CD14-positive monocyte (primary cell): Measurements from ENCODE around the gene CHP2. TPM values are rescaled to one million over a fixed set of nuclear protein-coding genes. Genes with fewer than 3 reads are reported as not detected.

Experiments
- DNase-seq, 3 donors: peaks; one replicate each; pipeline ENCODE4 v3.0.0-alpha.2; 2011 to 2022
- H2AFZ ChIP-seq: 2 replicates; pipeline ENCODE4 v1.6.0; 2012; ENCODE audit warnings: mild to moderate bottlenecking, low read depth, low read length, inconsistent platforms; ENCODE audit not compliant: insufficient read depth, poor library complexity, severe bottlenecking
- H3K27ac ChIP-seq, 2 donors: 1 replicate in 1 of 2; 2 replicates in 1 of 2; pipeline ENCODE4 v1.5.1; 2012 to 2013; ENCODE audit warnings: low read length in 2 of 2, control low read depth in 1 of 2, inconsistent platforms in 1 of 2, low read depth in 1 of 2, mild to moderate bottlenecking in 1 of 2
- H3K27me3 ChIP-seq, 2 donors: one replicate each; pipeline versions ENCODE4 v1.6.0 to v1.6.1; 2011 to 2013; ENCODE audit warnings: low read length in 2 of 2; ENCODE audit not compliant: control insufficient read depth in 2 of 2, insufficient read depth in 2 of 2
- H3K36me3 ChIP-seq, 2 donors: replicated peaks in 1 of 2; 1 replicate in 1 of 2; 2 replicates in 1 of 2; pipeline versions ENCODE4 v1.5.1 to v1.6.1; 2012 to 2013; ENCODE audit warnings: low read length in 2 of 2, control low read depth in 1 of 2, inconsistent platforms in 1 of 2, mild to moderate bottlenecking in 1 of 2; ENCODE audit not compliant: insufficient read depth in 2 of 2, control insufficient read depth in 1 of 2
- H3K4me1 ChIP-seq, 2 donors: 1 replicate in 1 of 2; 2 replicates in 1 of 2; pipeline versions ENCODE4 v1.5.1 to v1.6.1; 2012 to 2013; ENCODE audit warnings: low read length in 2 of 2, control low read depth in 1 of 2, inconsistent platforms in 1 of 2, mild to moderate bottlenecking in 1 of 2, moderate library complexity in 1 of 2; ENCODE audit not compliant: insufficient read depth in 2 of 2, control insufficient read depth in 1 of 2
- H3K4me2 ChIP-seq: replicated peaks from 2 replicates; pipeline ENCODE3; 2012; ENCODE audit warnings: low read length, moderate library complexity, mild to moderate bottlenecking; ENCODE audit not compliant: poor library complexity, severe bottlenecking; ENCODE audit errors: extremely low read depth
- H3K4me3 ChIP-seq, 3 experiments: fragments of 200-600 bp in 1 of 3; sonication (generic) in 1 of 3; replicated peaks in 1 of 3; 1 replicate in 2 of 3; 2 replicates in 1 of 3; pipeline ENCODE4 v1.5.1; 2011 to 2013; ENCODE audit warnings: low read length in 3 of 3, mild to moderate bottlenecking in 3 of 3, control low read depth in 2 of 3, low read depth in 2 of 3, inconsistent platforms in 1 of 3, moderate library complexity in 1 of 3
- H3K79me2 ChIP-seq: 2 replicates; pipeline ENCODE4 v1.6.0; 2012; ENCODE audit warnings: mild to moderate bottlenecking, control low read depth, inconsistent platforms, low read length, moderate library complexity; ENCODE audit not compliant: insufficient read depth
- H3K9ac ChIP-seq: 2 replicates; pipeline ENCODE4 v1.6.0; 2017; ENCODE audit warnings: low read length, mild to moderate bottlenecking; ENCODE audit not compliant: insufficient read depth, poor library complexity, severe bottlenecking
- H3K9me3 ChIP-seq, 2 donors: replicated peaks in 1 of 2; 1 replicate in 1 of 2; 2 replicates in 1 of 2; pipeline versions ENCODE4 v1.5.1 to v1.6.1; 2012 to 2013; ENCODE audit warnings: low read length in 2 of 2, control low read depth in 1 of 2; ENCODE audit not compliant: control insufficient read depth in 1 of 2, insufficient read depth in 1 of 2
- H4K20me1 ChIP-seq: 2 replicates; pipeline ENCODE4 v1.6.0; 2012; ENCODE audit warnings: mild to moderate bottlenecking, low read length, control low read depth, moderate library complexity; ENCODE audit not compliant: insufficient read depth
- H3K27ac Mint-ChIP-seq, 7 donors: one replicate each; pipeline ENCODE4 v1.8.0; 2020; ENCODE audit warnings: mild to moderate bottlenecking in 7 of 7, mixed read lengths in 7 of 7, moderate library complexity in 6 of 7, inconsistent platforms in 2 of 7
- H3K27me3 Mint-ChIP-seq, 3 donors: one replicate each; pipeline ENCODE4 v1.8.0; 2021 to 2022; ENCODE audit warnings: low read depth in 3 of 3, mild to moderate bottlenecking in 3 of 3, mixed read lengths in 3 of 3, moderate library complexity in 3 of 3, inconsistent platforms in 1 of 3
- H3K36me3 Mint-ChIP-seq, 2 donors: one replicate each; pipeline ENCODE4 v1.8.0; 2020; ENCODE audit warnings: mixed read lengths in 2 of 2, inconsistent platforms in 1 of 2, mild to moderate bottlenecking in 1 of 2
- H3K4me1 Mint-ChIP-seq: one replicate; pipeline ENCODE4 v1.8.0; 2020; ENCODE audit warnings: mild to moderate bottlenecking, mixed read lengths
- H3K4me3 Mint-ChIP-seq, 2 donors: one replicate each; pipeline ENCODE4 v1.8.0; 2020; ENCODE audit warnings: mild to moderate bottlenecking in 2 of 2, mixed read lengths in 2 of 2, moderate library complexity in 1 of 2
- H3K9me3 Mint-ChIP-seq, 7 donors: one replicate each; pipeline ENCODE4 v1.8.0; 2020 to 2022; ENCODE audit warnings: mixed read lengths in 7 of 7, mild to moderate bottlenecking in 6 of 7, moderate library complexity in 6 of 7, inconsistent platforms in 2 of 7
- CTCF ChIP-seq: fragments of 200-600 bp; IDR thresholded peaks from one replicate; pipeline ENCODE4 v1.8.0; 2022; ENCODE audit warnings: antibody characterized with exemption, mild to moderate bottlenecking
- WGBS: methylation state at CpG from one replicate; pipeline ENCODE4 v1.1.5; 2013; ENCODE audit warnings: missing lambda C conversion rate; ENCODE audit not compliant: insufficient coverage; 5-methylcytosine and 5-hydroxymethylcytosine counted together
- intact Hi-C, 2 donors: fragments of 100-400 bp; cut with micrococcal nuclease; formaldehyde crosslinking; loops; one replicate each; pipeline versions ENCODE4 v1.15.0 to v1.15.1; 2023
- polyA plus RNA-seq, 3 donors: library from polyadenylated mRNA; depleted of rRNA in 1 of 3; unstranded in 2 of 3; stranded (reverse) in 1 of 3; fragments of 300-500 nt in 2 of 3; fragments of >200 nt in 1 of 3; fragmentation: Illumina TruSeq in 2 of 3; gene quantifications; 1 replicate in 2 of 3; 2 replicates in 1 of 3; pipeline ENCODE4 v1.2.3, GENCODE V29; 2012 to 2021

CHP2 gene
- polyA plus RNA-seq, 3 donors, result not detected

GRCh38 chr16:23706439-23706838 lies 48.4 kb upstream of the CHP2 start:
- Histone ChIP-seq H3K9me3 (peaks cover 13 to 19% of the 10 kb centered on the region in 2 donors), H3K79me2 (no peaks in the 10 kb centered on the region), H3K4me1 (no peaks in the 10 kb centered on the region), H3K27ac (no peak overlapping the region), H3K27me3 (peaks cover 0 to 2% of the 10 kb centered on the region in 2 donors), H2AFZ (no peak overlapping the region), H4K20me1 (no peaks in the 10 kb centered on the region), H3K9ac (no peak overlapping the region), H3K4me2 (no peak overlapping the region), H3K4me3 (no peak overlapping the region), H3K36me3 (no peaks in the 10 kb centered on the region)
- no peaks in the 10 kb centered on the region for H3K36me3 Mint-ChIP-seq
- no peaks in the 10 kb centered on the region for H3K4me1 Mint-ChIP-seq
- peaks cover 7 to 34% (median 27%) of the 10 kb centered on the region in 7 donors for H3K9me3 Mint-ChIP-seq
- H3K4me3 Mint-ChIP-seq, result no peak overlapping the region
- peaks cover 13 to 30% (median 18%) of the 10 kb centered on the region in 3 donors for H3K27me3 Mint-ChIP-seq
- no peak for DNase-seq
- H3K27ac Mint-ChIP-seq, result no peak overlapping the region
- intact Hi-C loops, result no loop called here
- TF ChIP-seq CTCF, result no peak
- WGBS, result 94% methylated on average over 3 of the region's 4 CpGs

- no peak overlapping the region for H3K4me2 ChIP-seq
- peaks cover 15 to 31% of the 10 kb centered on the region in 2 donors for H3K27me3 ChIP-seq
- H3K9me3 ChIP-seq, result peaks cover 8 to 16% of the 10 kb centered on the region in 2 donors
- Mint-ChIP-seq H3K27ac (no peak overlapping the region), H3K4me1 (peaks cover 2% of the 10 kb centered on the region), H3K27me3 (peaks cover 37 to 50% (median 46%) of the 10 kb centered on the region in 3 donors), H3K9me3 (peaks cover 4 to 25% (median 21%) of the 10 kb centered on the region in 7 donors), H3K4me3 (no peak overlapping the region), H3K36me3 (no peaks in the 10 kb centered on the region)
- no peak overlapping the region for H3K4me3 ChIP-seq
- intact Hi-C loops, result no loop called here
- H3K4me1 ChIP-seq, result no peaks in the 10 kb centered on the region
- no peaks in the 10 kb centered on the region for H4K20me1 ChIP-seq
- no peak overlapping the region for H3K9ac ChIP-seq
- no peak overlapping the region for H3K27ac ChIP-seq
- no peak for DNase-seq
- H3K79me2 ChIP-seq, result no peaks in the 10 kb centered on the region
- H2AFZ ChIP-seq, result no peak overlapping the region
- no peak for TF ChIP-seq CTCF
- no peaks in the 10 kb centered on the region for H3K36me3 ChIP-seq
Observed at GRCh38 chr16:23709536-23709935, 45.3 kb upstream of the CHP2 start.
